ENCODE data around the gene DNMT3L.

DNA sequence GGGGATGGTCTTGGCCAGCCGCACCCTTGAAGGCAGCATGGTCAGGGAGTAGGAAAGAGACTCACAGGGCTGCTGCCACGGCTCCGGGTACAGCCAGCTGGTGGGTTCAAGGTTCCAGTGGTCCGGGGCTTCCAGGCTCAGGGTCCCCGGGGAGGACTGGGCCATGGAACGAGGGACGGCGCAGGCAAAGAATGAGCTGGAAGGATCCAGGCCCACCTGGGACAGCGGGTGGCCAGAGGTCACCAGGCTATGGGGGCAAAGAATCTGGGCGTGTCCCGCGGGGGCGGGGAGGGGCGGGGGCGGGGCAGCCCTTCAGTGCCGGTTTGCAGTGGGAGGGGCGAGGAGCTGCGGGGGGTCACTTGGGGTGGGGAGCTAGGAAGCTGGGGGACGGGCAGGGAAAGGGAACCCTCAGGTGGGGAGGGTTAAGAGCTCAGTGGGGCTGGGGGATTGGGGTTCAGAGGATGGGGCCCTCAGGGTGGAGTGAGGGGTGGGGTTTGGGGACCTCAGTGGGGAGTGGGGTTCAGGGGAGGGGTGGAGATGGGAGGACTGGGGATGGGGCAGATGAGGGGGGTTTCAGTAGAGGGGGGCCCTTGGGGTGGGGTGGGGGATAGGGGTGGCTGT is at the start of gene DNMT3L:
- TF ChIP-seq, protein P1, sequence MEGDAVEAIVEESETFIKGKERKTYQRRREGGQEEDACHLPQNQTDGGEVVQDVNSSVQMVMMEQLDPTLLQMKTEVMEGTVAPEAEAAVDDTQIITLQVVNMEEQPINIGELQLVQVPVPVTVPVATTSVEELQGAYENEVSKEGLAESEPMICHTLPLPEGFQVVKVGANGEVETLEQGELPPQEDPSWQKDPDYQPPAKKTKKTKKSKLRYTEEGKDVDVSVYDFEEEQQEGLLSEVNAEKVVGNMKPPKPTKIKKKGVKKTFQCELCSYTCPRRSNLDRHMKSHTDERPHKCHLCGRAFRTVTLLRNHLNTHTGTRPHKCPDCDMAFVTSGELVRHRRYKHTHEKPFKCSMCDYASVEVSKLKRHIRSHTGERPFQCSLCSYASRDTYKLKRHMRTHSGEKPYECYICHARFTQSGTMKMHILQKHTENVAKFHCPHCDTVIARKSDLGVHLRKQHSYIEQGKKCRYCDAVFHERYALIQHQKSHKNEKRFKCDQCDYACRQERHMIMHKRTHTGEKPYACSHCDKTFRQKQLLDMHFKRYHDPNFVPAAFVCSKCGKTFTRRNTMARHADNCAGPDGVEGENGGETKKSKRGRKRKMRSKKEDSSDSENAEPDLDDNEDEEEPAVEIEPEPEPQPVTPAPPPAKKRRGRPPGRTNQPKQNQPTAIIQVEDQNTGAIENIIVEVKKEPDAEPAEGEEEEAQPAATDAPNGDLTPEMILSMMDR (IDR thresholded peaks at IDR 0.05) = no peak
- no peak for TF ChIP-seq POLR2A (IDR thresholded peaks at IDR 0.05)
- no peak for TF ChIP-seq POLR2AphosphoS5 (IDR thresholded peaks at IDR 0.05)
- no peak for TF ChIP-seq EP300 (IDR thresholded peaks at IDR 0.05)
